Psoas muscle (tissue), 8 donors: ENCODE data around the gene RNF145. TPM values are rescaled to one million over a fixed set of nuclear protein-coding genes. Genes with fewer than 3 reads are reported as not detected.

Experiments used
- ATAC-seq, 4 donors: fragments of 200-7000 bp; cut with Tn5 transposase; one replicate each; pipeline ENCODE4 v1.9.1; 2020; ENCODE audit warnings: moderate library complexity in 3 of 4, mild to moderate bottlenecking in 2 of 4
- DNase-seq, 2 donors: peaks; one replicate each; pipeline ENCODE4 v3.0.0-alpha.2; 2020
- H3K27ac ChIP-seq: fragments of 200-600 bp; one replicate; pipeline ENCODE4 v1.8.0; 2022
- H3K27me3 ChIP-seq, 3 donors: fragments of 200-600 bp in 1 of 3; one replicate each; pipeline versions ENCODE4 v1.6.1 to v1.8.0; 2013 to 2022; ENCODE audit warnings: low read length in 2 of 3, mild to moderate bottlenecking in 2 of 3, moderate library complexity in 1 of 3; ENCODE audit not compliant: insufficient read depth in 3 of 3
- H3K36me3 ChIP-seq, 2 donors: fragments of 200-600 bp in 1 of 2; one replicate each; pipeline versions ENCODE4 v1.6.1 to v1.8.0; 2013 to 2022; ENCODE audit warnings: low read depth in 1 of 2, mild to moderate bottlenecking in 1 of 2, moderate library complexity in 1 of 2; ENCODE audit not compliant: insufficient read depth in 1 of 2
- H3K4me1 ChIP-seq: fragments of 200-600 bp; one replicate; pipeline ENCODE4 v1.8.0; 2022
- H3K4me3 ChIP-seq: fragments of 200-600 bp; one replicate; pipeline ENCODE4 v1.8.0; 2022; ENCODE audit warnings: mild to moderate bottlenecking
- H3K9me3 ChIP-seq: fragments of 200-600 bp; one replicate; pipeline ENCODE4 v1.8.0; 2022
- CTCF ChIP-seq: fragments of 200-600 bp; IDR thresholded peaks from one replicate; pipeline ENCODE4 v1.8.0; 2022; ENCODE audit warnings: antibody characterized with exemption
- WGBS, 3 donors: extraction: QIAGEN DNeasy Blood & Tissue Kit; methylation state at CpG; one replicate each; pipeline versions ENCODE4 v1.1.6 to v1.1.7; 2013; 5-methylcytosine and 5-hydroxymethylcytosine counted together
- intact Hi-C, 2 donors: fragments of 100-400 bp; cut with DNase I; formaldehyde crosslinking; loops; one replicate each; pipeline versions ENCODE4 v1.11.0 to v1.14.2; 2022
- polyA plus RNA-seq, 3 donors: library from polyadenylated mRNA; stranded (reverse); fragments of 200-250 nt; gene quantifications; one replicate each; pipeline ENCODE4 v1.2.3, GENCODE V29; 2013
- total RNA-seq, 4 donors: library from RNA; stranded (reverse); fragmentation: NEBNext Ultra II Directional in 2 of 4; extraction: Animal tissue kit (Norgen Biotek cat#: 25700) in 2 of 4; gene quantifications; one replicate each; pipeline versions ENCODE4 v1.2.1 to v1.2.4, GENCODE V29; 2021 to 2023
- donor health status: healthy with polysubstance abuse.
- donor health status: DM: no; HTN: no; CAD: no; lungs with moderate emphysema.
- donor health status: Bipolar disorder and iron deficiency.
- donor health status: healthy.
- donor health status: DM: yes; HTN: yes; CAD: no.
- donor health status: DM: no; HTN: no; CAD: no.
- donor health status: DM: no; HTN: no; CAD: no.
- donor health status: DM: yes; HTN: yes; CAD: no.

Gene RNF145
- total and polyA plus RNA-seq, 7 donors, result 6.0 to 17.8 (median 13.2) TPM

DNA sequence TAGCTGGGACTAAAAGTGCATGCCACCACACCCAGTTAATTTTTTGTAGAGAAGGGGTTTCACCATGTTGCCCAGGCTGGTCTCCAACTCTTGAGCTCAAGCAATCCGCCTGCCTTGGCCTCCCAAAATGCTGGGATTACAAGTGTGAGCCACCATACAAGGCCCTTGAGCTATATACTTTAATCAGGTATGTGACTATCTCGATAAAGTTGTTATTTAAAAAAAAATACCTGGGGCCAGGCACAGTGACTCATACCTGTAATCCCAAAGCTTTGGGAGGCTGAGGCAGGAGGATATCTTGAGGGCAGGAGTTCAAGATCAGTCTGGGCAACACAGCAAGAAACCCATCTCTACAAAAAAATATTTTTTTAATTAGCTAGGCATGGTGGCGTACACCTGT is 19.2 kb downstream of the RNF145 start:
- H3K27me3 ChIP-seq, result no peaks in the 10 kb centered on the region
- intact Hi-C loops, result no loop called here
- WGBS, 3 donors, result 95 to 99% (median 96%) methylated on average over 3 of the region's 3 CpGs
- H3K4me1 ChIP-seq, result no peaks in the 10 kb centered on the region
- no peak overlapping the region for H3K27ac ChIP-seq
- TF ChIP-seq CTCF, result no peak
- H3K9me3 ChIP-seq, result no peaks in the 10 kb centered on the region
- DNase-seq (no peak), ATAC-seq (no peak)
- H3K4me3 ChIP-seq, result no peak overlapping the region
- H3K36me3 ChIP-seq, result peaks cover 0 to 44% of the 10 kb centered on the region in 2 donors

DNA sequence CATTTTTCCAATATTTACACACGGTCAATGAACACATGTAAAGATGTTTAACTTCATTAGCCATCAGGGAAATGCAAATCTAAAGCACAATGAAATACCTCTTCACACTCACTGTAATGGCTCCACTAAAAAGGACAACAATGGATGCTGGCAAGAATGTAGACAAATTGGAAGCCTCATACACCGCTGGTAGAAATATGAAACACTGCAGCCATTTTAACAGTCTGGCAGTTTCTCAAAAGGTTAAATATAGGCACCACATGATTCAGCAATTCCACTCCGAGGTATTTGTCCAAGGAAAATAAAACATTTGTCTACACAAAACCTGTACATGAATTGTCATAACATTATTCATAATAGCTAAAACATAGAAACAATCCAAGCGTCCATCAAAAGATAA is 20.0 kb downstream of the RNF145 start:
- 52 to 56% (median 55%) methylated on average over 4 of the region's 4 CpGs for whole genome bisulfite sequencing, 3 donors
- H3K4me1 ChIP-seq, result no peaks in the 10 kb centered on the region
- intact Hi-C loops, result no loop called here
- no peak overlapping the region for H3K4me3 ChIP-seq
- H3K9me3 ChIP-seq, result no peaks in the 10 kb centered on the region
- peaks cover 3 to 36% of the 10 kb centered on the region in 2 donors for H3K36me3 ChIP-seq
- DNase-seq, result no peak
- no peak for TF ChIP-seq CTCF
- ATAC-seq, result no peak
- H3K27ac ChIP-seq, result no peak overlapping the region
- no peaks in the 10 kb centered on the region for H3K27me3 ChIP-seq

DNA sequence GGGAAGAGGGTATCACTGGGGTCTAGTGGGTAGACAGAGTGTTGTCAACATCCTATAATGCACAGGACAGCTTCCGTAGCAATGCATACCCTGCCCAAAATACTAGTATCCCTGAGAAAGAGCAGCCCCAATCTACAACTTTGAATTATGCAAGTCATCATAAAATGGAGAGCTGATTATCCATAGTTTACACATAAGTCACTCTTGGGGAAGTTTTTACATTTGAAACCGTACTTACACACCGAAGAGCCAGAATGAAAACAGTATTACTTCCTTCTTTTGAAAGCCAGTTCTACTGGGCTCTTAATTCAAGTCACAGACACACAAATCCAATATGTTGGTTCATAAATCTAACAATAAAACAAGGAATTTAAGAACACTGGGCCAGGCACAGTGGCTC is 21.6 kb downstream of the RNF145 start:
- DNase-seq (no peak), ATAC-seq (no peak)
- 95 to 97% (median 96%) methylated on average over 3 of the region's 3 CpGs for WGBS, 3 donors
- Histone ChIP-seq H3K27ac (no peak overlapping the region), H3K36me3 (peaks cover 3 to 21% of the 10 kb centered on the region in 2 donors), H3K9me3 (no peaks in the 10 kb centered on the region), H3K4me3 (no peak overlapping the region), H3K4me1 (no peaks in the 10 kb centered on the region), H3K27me3 (no peaks in the 10 kb centered on the region)
- TF ChIP-seq CTCF, result no peak
- intact Hi-C loops, result no loop called here

DNA sequence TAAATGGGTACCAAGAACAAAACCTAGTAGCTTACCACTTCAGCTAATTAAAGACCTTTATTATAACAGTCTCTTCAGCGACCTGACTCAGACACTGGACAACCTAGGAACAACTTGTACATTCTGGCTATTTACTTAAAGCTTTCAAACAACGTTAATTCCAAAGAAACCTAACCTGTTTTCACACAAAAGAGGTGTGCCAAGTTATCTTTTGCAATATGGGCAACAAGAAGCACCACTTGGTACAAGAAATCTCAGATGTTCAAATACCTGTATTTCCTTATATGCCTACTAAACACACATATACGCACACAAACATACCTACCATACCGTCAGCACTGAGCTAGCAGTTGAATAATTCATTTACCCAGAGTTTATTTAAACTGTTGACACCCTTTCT is 23.0 kb downstream of the RNF145 start:
- peaks cover 3 to 14% of the 10 kb centered on the region in 2 donors for H3K36me3 ChIP-seq
- TF ChIP-seq CTCF, result no peak
- intact Hi-C loops, result no loop called here
- no peak for ATAC-seq
- no peak for DNase-seq
- no peak overlapping the region for H3K27ac ChIP-seq
- no peaks in the 10 kb centered on the region for H3K9me3 ChIP-seq
- peaks cover 7% of the 10 kb centered on the region for H3K4me1 ChIP-seq
- whole genome bisulfite sequencing, 3 donors, result 86 to 95% (median 91%) methylated on average over 4 of the region's 4 CpGs
- no peaks in the 10 kb centered on the region for H3K27me3 ChIP-seq
- H3K4me3 ChIP-seq, result no peak overlapping the region

GRCh38 chr5:159185773-159186172 is 23.6 kb downstream of the RNF145 start:
- no peak overlapping the region for H3K27ac ChIP-seq
- no peaks in the 10 kb centered on the region for H3K9me3 ChIP-seq
- H3K4me1 ChIP-seq, result peaks cover 7% of the 10 kb centered on the region
- H3K27me3 ChIP-seq, result no peaks in the 10 kb centered on the region
- ATAC-seq, result no peak
- no peak for DNase-seq
- no peak overlapping the region for H3K4me3 ChIP-seq
- intact Hi-C loops, result no loop called here
- H3K36me3 ChIP-seq, result peaks cover 3 to 18% of the 10 kb centered on the region in 2 donors
- WGBS, 3 donors, result 86 to 95% (median 89%) methylated on average over 10 of the region's 10 CpGs
- TF ChIP-seq CTCF, result no peak
